GM10266 (cell line): Measurements from ENCODE around the gene CCDC71.

Experiments used
- DNase-seq: peaks from one replicate; pipeline ENCODE4 v3.0.0; 2012; ENCODE audit errors: extremely low spot score
- TF ChIP-seq, protein P1 (sequence below): IDR thresholded peaks from 2 replicates; pipeline ENCODE4 v1.5.1; 2012; ENCODE audit warnings: mild to moderate bottlenecking, low read depth; ENCODE audit not compliant: control insufficient read depth, insufficient read depth; ENCODE audit errors: missing control alignments

CCDC71 gene

GRCh38 chr3:49175530-49175929, 9.4 kb upstream of the CCDC71 start:
- no peak for DNase-seq

DNA sequence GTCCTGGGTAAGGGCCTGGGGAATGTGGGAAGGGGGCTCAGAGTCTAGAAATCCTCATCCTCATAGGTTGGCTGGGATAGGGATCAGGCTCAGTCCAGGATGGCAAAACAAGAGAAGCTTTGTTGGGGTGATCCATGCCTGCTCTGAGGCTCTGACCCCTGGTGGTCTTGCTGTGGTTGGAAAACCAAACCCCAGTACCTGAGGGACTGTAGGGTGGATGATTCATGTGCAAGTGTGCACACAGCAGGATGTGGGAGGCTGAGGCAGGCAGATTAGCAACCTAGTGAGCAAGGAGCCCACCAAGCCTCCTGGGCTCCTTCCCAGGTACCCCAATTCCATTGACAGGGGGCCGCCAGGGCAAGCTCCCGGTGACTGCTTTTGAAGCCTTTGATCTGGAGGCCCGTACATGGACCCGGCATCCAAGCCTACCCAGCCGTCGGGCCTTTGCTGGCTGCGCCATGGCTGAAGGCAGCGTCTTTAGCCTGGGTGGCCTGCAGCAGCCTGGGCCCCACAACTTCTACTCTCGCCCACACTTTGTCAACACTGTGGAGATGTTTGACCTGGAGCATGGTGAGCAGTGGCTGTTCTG, 8.4 kb upstream of the CCDC71 start:
- TF ChIP-seq, protein P1, sequence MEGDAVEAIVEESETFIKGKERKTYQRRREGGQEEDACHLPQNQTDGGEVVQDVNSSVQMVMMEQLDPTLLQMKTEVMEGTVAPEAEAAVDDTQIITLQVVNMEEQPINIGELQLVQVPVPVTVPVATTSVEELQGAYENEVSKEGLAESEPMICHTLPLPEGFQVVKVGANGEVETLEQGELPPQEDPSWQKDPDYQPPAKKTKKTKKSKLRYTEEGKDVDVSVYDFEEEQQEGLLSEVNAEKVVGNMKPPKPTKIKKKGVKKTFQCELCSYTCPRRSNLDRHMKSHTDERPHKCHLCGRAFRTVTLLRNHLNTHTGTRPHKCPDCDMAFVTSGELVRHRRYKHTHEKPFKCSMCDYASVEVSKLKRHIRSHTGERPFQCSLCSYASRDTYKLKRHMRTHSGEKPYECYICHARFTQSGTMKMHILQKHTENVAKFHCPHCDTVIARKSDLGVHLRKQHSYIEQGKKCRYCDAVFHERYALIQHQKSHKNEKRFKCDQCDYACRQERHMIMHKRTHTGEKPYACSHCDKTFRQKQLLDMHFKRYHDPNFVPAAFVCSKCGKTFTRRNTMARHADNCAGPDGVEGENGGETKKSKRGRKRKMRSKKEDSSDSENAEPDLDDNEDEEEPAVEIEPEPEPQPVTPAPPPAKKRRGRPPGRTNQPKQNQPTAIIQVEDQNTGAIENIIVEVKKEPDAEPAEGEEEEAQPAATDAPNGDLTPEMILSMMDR, result no peak
- DNase-seq, result no peak

More at GRCh38 chr3:49175530-49175929, 9.4 kb upstream of the CCDC71 start:
- TF ChIP-seq, protein P1, result no peak

GRCh38 chr3:49173792-49174170, 7.7 kb upstream of the CCDC71 start:
- DNase-seq, result no peak
- TF ChIP-seq, protein P1, result no peak

DNA sequence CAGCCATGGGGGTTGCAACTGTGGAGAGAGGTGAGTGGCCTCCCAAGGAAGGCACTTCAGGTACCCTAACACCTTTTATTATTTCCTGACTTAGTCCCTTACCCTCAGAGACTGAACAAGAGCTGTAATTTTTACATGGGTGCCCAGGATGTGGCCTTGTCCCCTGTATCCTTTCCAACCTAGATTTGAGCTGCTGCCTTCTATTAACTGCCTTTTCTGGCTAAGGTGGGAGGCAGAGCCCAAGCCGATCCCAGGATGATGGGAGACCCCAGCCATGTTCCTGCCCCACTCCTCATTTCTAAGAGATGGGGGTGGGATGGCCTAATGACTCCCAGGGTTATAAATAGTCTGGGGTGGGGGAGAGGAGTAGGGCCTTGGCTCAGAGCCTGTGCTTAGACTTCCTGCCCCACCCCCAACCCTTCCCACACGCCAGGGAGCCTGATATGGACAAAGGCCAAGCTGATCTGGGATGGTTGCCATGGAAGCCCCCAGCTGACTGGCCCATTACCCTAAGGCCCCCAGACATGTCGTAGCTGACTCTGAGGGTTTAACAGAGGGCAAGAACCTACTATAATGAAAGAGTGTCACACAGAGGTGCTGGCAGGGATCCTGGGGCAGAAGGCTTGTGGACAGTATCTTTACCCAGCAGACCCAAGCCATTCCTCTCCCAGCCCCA, 7.1 kb upstream of the CCDC71 start:
- DNase-seq, result no peak

DNA sequence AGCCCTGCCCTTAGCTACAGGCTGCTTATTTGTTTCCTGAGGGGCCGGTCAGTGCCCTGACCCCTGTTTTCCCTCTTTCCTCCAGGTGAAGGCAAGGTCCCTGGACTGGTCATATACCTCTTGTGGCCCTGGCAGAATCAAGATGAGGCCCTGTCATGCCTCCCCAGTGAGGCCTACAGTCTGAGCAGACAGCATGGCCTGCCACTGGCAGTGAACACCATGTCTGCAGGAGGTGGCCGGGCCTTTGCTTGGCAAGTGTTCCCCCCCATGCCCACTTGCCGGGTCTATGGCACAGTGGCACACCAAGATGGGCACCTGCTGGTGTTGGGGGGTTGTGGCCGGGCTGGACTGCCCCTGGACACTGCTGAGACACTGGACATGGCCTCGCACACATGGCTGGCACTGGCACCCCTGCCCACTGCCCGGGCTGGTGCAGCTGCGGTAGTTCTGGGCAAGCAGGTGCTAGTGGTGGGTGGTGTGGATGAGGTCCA, 6.5 kb upstream of the CCDC71 start:
- TF ChIP-seq, protein P1, result no peak
- DNase-seq, result no peak

More for the DNA sequence above, 7.1 kb upstream of the CCDC71 start:
- TF ChIP-seq, protein P1, result no peak

DNA sequence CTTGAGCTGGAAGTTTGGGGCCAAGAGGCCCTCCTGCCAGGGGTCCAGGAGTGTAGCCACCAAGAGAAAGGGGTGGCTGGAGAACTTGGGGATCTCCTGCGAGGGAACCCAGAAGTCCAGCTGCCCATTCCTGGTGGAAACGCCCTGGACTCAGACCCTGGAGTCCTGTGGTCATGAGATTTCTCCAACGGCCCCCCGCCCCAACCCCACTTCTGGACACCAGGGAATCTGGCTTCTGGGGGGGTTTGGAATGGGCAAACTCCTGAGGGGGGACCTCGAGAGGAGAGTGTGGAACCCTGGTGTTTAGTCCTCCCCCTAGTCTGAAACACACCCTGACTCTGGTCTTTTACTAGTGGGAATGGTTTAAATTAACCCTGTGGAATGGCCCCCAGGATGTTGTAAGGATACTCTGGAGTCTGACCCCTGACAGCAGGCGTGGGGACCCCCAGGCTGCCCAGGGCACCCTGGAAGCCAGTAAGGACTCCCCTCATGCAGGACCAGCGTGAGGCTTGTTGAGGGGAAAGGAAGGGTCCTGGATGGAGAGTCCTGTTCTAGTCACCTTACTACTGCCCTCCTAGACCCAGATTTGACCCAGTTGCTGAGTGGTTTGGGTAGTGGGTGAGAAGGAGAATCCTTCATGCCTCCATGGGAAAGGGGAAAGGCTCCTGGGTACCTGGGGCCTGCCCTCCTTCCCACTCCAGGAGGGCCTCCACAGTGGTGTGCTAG, 5.8 kb upstream of the CCDC71 start:
- TF ChIP-seq, protein P1, result no peak
- DNase-seq, result no peak
